22Rv1 (cell line): Measurements from ENCODE around the gene TNFAIP2.

Experiments used
- CTCF ChIP-seq: fragments of 450-650 bp; IDR thresholded peaks from 2 replicates; pipeline ENCODE4 v1.5.1; 2017; ENCODE audit warnings: mild to moderate bottlenecking
- ZFX ChIP-seq: fragments of 450-650 bp; IDR thresholded peaks from 2 replicates; pipeline ENCODE4 v1.6.1; 2017; ENCODE audit warnings: antibody characterized with exemption, borderline replicate concordance

GRCh38 chr14:103180331-103180730 lies 57.1 kb downstream of the TNFAIP2 start:
- no peak for TF ChIP-seq CTCF
- no peak for TF ChIP-seq ZFX
